ENCODE measurements around the gene XCR1. TPM values are rescaled to one million over a fixed set of nuclear protein-coding genes. Genes with fewer than 3 reads are reported as not detected.
A peak's percentile ranks its signal among the peaks of the same experiment; 100 is the strongest.

The XCR1 gene
- total and polyA plus RNA-seq, 2 experiments from 2014 or later = not detected

DNA sequence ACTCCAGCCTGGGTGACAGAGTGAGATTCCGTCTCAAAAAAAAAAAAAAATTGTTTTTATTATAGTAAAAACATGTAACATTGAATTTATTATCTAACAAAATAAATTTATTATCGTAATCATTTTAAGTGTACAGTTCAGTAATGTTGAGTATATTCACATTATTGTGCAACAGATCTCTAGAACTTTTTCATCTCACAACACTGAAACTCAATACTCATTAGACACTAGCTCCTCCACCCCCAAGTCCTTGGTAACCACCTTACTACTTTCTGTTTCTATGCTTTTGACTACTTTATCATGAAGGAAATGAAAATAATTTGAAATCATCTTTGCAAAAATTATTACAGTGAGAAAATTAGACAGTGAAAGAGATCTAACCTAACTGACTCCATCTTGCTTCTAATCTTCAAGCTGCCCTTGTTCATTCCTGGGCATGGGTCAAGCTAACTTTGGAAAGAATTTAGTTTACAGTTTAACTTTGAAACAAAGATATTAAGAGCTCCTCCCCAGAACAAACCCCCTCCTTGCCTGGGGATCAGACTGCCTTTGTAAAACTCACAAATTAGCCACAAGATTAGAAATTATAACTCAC is 16.7 kb downstream of the XCR1 start:
- H3K36me3 ChIP-seq (ENCODE audit: insufficient read depth) = no peaks in the 10 kb centered on the region
- Mint-ChIP-seq H3K27ac (no peak overlapping the region), H3K27me3 (ENCODE audit: insufficient read depth, low read depth, poor library complexity) (peaks cover 7% of the 10 kb centered on the region), H3K4me1 (peaks cover 19% of the 10 kb centered on the region), H3K36me3 (ENCODE audit: low read depth) (no peaks in the 10 kb centered on the region), H3K4me3 (no peak overlapping the region), H3K9me3 (no peaks in the 10 kb centered on the region)
- no peak overlapping the region for H3K4me2 ChIP-seq
- DNase-seq (ENCODE audit: low spot score) (no peak), ATAC-seq (no peak)
- no peaks in the 10 kb centered on the region for H4K20me1 ChIP-seq (replicated peaks; ENCODE audit: insufficient read depth)
- H3K4me1 ChIP-seq (ENCODE audit: insufficient read depth) = peaks cover 12% of the 10 kb centered on the region
- no peaks in the 10 kb centered on the region for H3K79me2 ChIP-seq (replicated peaks; ENCODE audit: insufficient read depth)
- no peak overlapping the region for H3K27ac ChIP-seq (ENCODE audit: low read depth)
- H3F3A ChIP-seq (replicated peaks; ENCODE audit: low read depth) = no peaks in the 10 kb centered on the region
- no peak overlapping the region for H2AFZ ChIP-seq
- H3K27me3 ChIP-seq (ENCODE audit: insufficient read depth) = no peaks in the 10 kb centered on the region
- TF ChIP-seq EZH2phosphoT487 (IDR thresholded peaks at IDR 0.05; ENCODE audit: unreplicated experiment) (no peak), CREB1 (CRISPR knock-in tag; IDR thresholded peaks at IDR 0.05; ENCODE audit: low read depth) (no peak), POLR2AphosphoS5 (IDR thresholded peaks at IDR 0.05; ENCODE audit: low read depth) (no peak)
- TF ChIP-seq, protein P1, sequence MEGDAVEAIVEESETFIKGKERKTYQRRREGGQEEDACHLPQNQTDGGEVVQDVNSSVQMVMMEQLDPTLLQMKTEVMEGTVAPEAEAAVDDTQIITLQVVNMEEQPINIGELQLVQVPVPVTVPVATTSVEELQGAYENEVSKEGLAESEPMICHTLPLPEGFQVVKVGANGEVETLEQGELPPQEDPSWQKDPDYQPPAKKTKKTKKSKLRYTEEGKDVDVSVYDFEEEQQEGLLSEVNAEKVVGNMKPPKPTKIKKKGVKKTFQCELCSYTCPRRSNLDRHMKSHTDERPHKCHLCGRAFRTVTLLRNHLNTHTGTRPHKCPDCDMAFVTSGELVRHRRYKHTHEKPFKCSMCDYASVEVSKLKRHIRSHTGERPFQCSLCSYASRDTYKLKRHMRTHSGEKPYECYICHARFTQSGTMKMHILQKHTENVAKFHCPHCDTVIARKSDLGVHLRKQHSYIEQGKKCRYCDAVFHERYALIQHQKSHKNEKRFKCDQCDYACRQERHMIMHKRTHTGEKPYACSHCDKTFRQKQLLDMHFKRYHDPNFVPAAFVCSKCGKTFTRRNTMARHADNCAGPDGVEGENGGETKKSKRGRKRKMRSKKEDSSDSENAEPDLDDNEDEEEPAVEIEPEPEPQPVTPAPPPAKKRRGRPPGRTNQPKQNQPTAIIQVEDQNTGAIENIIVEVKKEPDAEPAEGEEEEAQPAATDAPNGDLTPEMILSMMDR (conservative IDR thresholded peaks at IDR 0.05; ENCODE audit: low read depth in 2 of 2) = no peak
- TF ChIP-seq, protein P2, sequence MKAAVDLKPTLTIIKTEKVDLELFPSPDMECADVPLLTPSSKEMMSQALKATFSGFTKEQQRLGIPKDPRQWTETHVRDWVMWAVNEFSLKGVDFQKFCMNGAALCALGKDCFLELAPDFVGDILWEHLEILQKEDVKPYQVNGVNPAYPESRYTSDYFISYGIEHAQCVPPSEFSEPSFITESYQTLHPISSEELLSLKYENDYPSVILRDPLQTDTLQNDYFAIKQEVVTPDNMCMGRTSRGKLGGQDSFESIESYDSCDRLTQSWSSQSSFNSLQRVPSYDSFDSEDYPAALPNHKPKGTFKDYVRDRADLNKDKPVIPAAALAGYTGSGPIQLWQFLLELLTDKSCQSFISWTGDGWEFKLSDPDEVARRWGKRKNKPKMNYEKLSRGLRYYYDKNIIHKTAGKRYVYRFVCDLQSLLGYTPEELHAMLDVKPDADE (IDR thresholded peaks at IDR 0.05) = no peak
- peaks cover 9% of the 10 kb centered on the region; the same call in 1 of the 2 replicates for H3K9me2 ChIP-seq (ENCODE audit: insufficient read depth)
- no peak overlapping the region for H3K4me3 ChIP-seq

DNA sequence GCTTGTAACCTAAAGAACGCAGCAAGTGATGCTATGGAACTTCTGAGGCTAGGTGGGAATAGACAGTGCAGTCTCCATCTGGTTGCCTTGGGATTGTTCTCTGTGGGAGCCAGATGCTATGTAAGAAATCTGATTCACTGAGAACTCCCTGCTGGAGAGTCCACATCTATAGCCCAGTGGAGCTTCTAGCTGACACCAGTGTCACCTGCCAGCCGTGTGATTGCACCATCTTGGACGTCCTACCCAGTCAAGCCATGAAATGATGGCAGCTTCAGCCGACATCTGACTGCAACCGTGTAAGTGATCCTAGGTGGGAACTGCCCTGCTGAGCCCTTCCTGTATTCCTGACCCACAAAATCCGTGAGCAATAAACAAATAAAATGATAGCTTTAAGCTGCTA is 19.2 kb downstream of the XCR1 start:
- Histone ChIP-seq H2AFZ (no peak overlapping the region), H3K27ac (ENCODE audit: low read depth) (no peak overlapping the region), H3K4me3 (no peak overlapping the region), H3K27me3 (ENCODE audit: insufficient read depth) (no peaks in the 10 kb centered on the region), H3K79me2 (replicated peaks; ENCODE audit: insufficient read depth) (no peaks in the 10 kb centered on the region), H3K4me2 (no peak overlapping the region), H4K20me1 (replicated peaks; ENCODE audit: insufficient read depth) (no peaks in the 10 kb centered on the region), H3K4me1 (ENCODE audit: insufficient read depth) (peaks cover 12% of the 10 kb centered on the region), H3K36me3 (ENCODE audit: insufficient read depth) (no peaks in the 10 kb centered on the region), H3K9me2 (ENCODE audit: insufficient read depth) (peaks cover 10% of the 10 kb centered on the region; the same call in 1 of the 2 replicates), H3F3A (replicated peaks; ENCODE audit: low read depth) (no peaks in the 10 kb centered on the region)
- Mint-ChIP-seq H3K27ac (no peak overlapping the region), H3K9me3 (no peaks in the 10 kb centered on the region), H3K27me3 (ENCODE audit: insufficient read depth, low read depth, poor library complexity) (peaks cover 4% of the 10 kb centered on the region), H3K36me3 (ENCODE audit: low read depth) (no peaks in the 10 kb centered on the region), H3K4me3 (no peak overlapping the region), H3K4me1 (peaks cover 19% of the 10 kb centered on the region)
- ATAC-seq (no peak), DNase-seq (ENCODE audit: low spot score) (no peak)
- TF ChIP-seq ZNF331 (CRISPR knock-in tag; IDR thresholded peaks at IDR 0.05; ENCODE audit: low read depth) = peak; percentile 43; the same call in 1 of the 2 replicates
- no peak for TF ChIP-seq POLR2AphosphoS5 (IDR thresholded peaks at IDR 0.05; ENCODE audit: low read depth)

DNA sequence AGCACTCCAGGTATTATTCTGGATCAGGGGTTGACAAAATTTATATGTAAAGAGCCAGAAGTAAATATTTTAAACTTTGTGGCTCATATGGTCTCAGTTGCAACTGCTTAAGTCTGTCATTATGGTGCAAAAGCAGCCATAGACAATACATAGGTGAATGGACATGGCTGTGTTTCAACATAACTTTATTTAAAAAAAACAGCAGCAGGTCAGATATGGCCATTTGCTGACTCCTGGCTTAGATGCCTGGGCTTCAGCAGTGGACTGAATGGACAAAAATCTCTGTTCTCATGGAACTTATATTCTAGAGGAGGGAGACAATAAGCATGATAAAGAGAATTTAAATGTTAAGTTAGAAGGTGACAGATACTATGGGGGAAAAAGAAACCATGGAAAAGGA is 20.0 kb downstream of the XCR1 start:
- Histone ChIP-seq H3K4me1 (ENCODE audit: insufficient read depth) (peaks cover 12% of the 10 kb centered on the region), H3K27me3 (ENCODE audit: insufficient read depth) (no peaks in the 10 kb centered on the region), H2AFZ (0 out of 2 replicates have a peak overlapping the region, but pooled peaks have one; percentile 33), H4K20me1 (replicated peaks; ENCODE audit: insufficient read depth) (no peaks in the 10 kb centered on the region), H3K4me3 (no peak overlapping the region), H3F3A (replicated peaks; ENCODE audit: low read depth) (no peaks in the 10 kb centered on the region), H3K27ac (ENCODE audit: low read depth) (no peak overlapping the region), H3K4me2 (0 out of 2 replicates have a peak overlapping the region, but pooled peaks have one; percentile 36), H3K36me3 (ENCODE audit: insufficient read depth) (no peaks in the 10 kb centered on the region), H3K79me2 (replicated peaks; ENCODE audit: insufficient read depth) (no peaks in the 10 kb centered on the region), H3K9me2 (ENCODE audit: insufficient read depth) (peaks cover 14% of the 10 kb centered on the region; the same call in 1 of the 2 replicates)
- Mint-ChIP-seq H3K27ac (no peak overlapping the region), H3K36me3 (ENCODE audit: low read depth) (no peaks in the 10 kb centered on the region), H3K27me3 (ENCODE audit: insufficient read depth, low read depth, poor library complexity) (peaks cover 4% of the 10 kb centered on the region), H3K4me1 (peaks cover 19% of the 10 kb centered on the region), H3K4me3 (no peak overlapping the region), H3K9me3 (no peaks in the 10 kb centered on the region)
- no peak for DNase-seq (ENCODE audit: low spot score)
- TF ChIP-seq STAT1 (IDR thresholded peaks at IDR 0.05; ENCODE audit: unreplicated experiment) (no peak), ZNF331 (CRISPR knock-in tag; IDR thresholded peaks at IDR 0.05; ENCODE audit: low read depth) (no peak), NANOG (IDR thresholded peaks at IDR 0.05; ENCODE audit: borderline replicate concordance) (no peak), EZH2 (IDR thresholded peaks at IDR 0.05; ENCODE audit: low read depth, unreplicated experiment) (no peak)
- no peak for ATAC-seq
